Measurements from ENCODE around the gene RSPH3. TPM values are rescaled to one million over a fixed set of nuclear protein-coding genes. Genes with fewer than 3 reads are reported as not detected.
A peak's percentile ranks its signal among the peaks of the same experiment; 100 is the strongest.

The RSPH3 gene
- total RNA-seq, 1 experiment from 2014 or later: 24.7 TPM

GRCh38 chr6:159042826-159043181 is 42.8 kb upstream of the RSPH3 start:
- Histone ChIP-seq H3K4me2 (ENCODE audit: low read length) (peak overlapping the region; percentile 60), H3K4me3 (replicated peaks in 1 of 2; ENCODE audit: low read depth in 1 of 2, low read length in 2 of 2) (no peak overlapping the region), H3K9me3 (ENCODE audit: control insufficient read depth in 1 of 2, insufficient read depth in 1 of 2, low read depth in 1 of 2, low read length in 2 of 2) (no peaks in the 10 kb centered on the region), H3K27me3 (ENCODE audit: insufficient read depth, low read length) (no peaks in the 10 kb centered on the region), H4K20me1 (ENCODE audit: insufficient read depth) (no peaks in the 10 kb centered on the region), H3K9me2 (ENCODE audit: insufficient read depth) (no peaks in the 10 kb centered on the region), H3K36me3 (ENCODE audit: control insufficient read depth in 1 of 2, insufficient read depth in 2 of 2, low read length in 2 of 2) (no peaks in the 10 kb centered on the region), H3K9ac (ENCODE audit: low read length) (no peak overlapping the region), H3K27ac (ENCODE audit: low read depth, low read length) (no peak overlapping the region), H3K4me1 (ENCODE audit: control insufficient read depth in 1 of 2, insufficient read depth in 2 of 2, low read length in 2 of 2) (peaks cover 0 to 11% of the 10 kb centered on the region in 2 experiments; a peak in 2 of 4 replicates), H3K79me2 (ENCODE audit: insufficient read depth, low read length) (no peaks in the 10 kb centered on the region), H2AFZ (ENCODE audit: low read depth, low read length, poor library complexity, severe bottlenecking) (peak overlapping the region; percentile 36)
- RAD21 ChIA-PET (ENCODE audit: low non-redundant PET in 1 of 2, low total read pairs in 2 of 2, uncharacterized antibody in 2 of 2, unreplicated experiment in 2 of 2): interaction anchor here in 1 of 2 experiments (1.0 kb wide), 1 partner anchor 92 kb away, joined by 3 read pairs; no protein-coding TSS in a partner anchor
- POLR2A ChIA-PET: interaction anchor here (1.6 to 1.9 kb wide), 2 partner anchors 67 to 92 kb away, joined by 4 to 5 read pairs; no protein-coding TSS in a partner anchor
- ATAC-seq (no peak), DNase-seq (ENCODE audit: low read depth, low spot score) (no peak)
- intact Hi-C loops (cut with micrococcal nuclease): loop anchor here (1.0 kb wide), 2 partner anchors 61 to 91 kb away; no protein-coding TSS in a partner anchor
- no peak for TF ChIP-seq MAX (IDR thresholded peaks at IDR 0.05)
- no peak for TF ChIP-seq SIN3A (IDR thresholded peaks at IDR 0.05; ENCODE audit: low read depth)
- TF ChIP-seq YY1 (IDR thresholded peaks at IDR 0.05; ENCODE audit: extremely low read depth, insufficient replicate concordance, low read depth, low read length): no peak
- no peak for TF ChIP-seq ZNF274 (IDR thresholded peaks at IDR 0.05; ENCODE audit: low read depth, low read length)
- no peak for TF ChIP-seq ZBTB33 (IDR thresholded peaks at IDR 0.05; ENCODE audit: extremely low read depth, insufficient replicate concordance, low read length)
- TF ChIP-seq POLR2A (IDR thresholded peaks at IDR 0.05; ENCODE audit: borderline replicate concordance, extremely low read depth, insufficient read depth, insufficient read length): no peak
- no peak for TF ChIP-seq CTCF (IDR thresholded peaks at IDR 0.05 in 2 of 3, conservative IDR thresholded peaks at IDR 0.05 in 1 of 3; ENCODE audit: borderline replicate concordance in 1 of 3, insufficient read depth in 1 of 3, low read depth in 2 of 3, low read length in 2 of 3)
- TF ChIP-seq TCF7L2 (IDR thresholded peaks at IDR 0.05; ENCODE audit: borderline replicate concordance, extremely low read depth, insufficient read depth, insufficient read length): no peak
- no peak for TF ChIP-seq EGR1 (IDR thresholded peaks at IDR 0.05; ENCODE audit: low read depth)
- TF ChIP-seq EZH2phosphoT487 (IDR thresholded peaks at IDR 0.05; ENCODE audit: borderline replicate concordance): no peak
- TF ChIP-seq FOSL1 (IDR thresholded peaks at IDR 0.05; ENCODE audit: low read depth): no peak
- no peak for TF ChIP-seq SRF (IDR thresholded peaks at IDR 0.05; ENCODE audit: low read depth)
- TF ChIP-seq ATF3 (IDR thresholded peaks at IDR 0.05): no peak
- CTCF ChIA-PET: interaction anchor here (0.8 to 2.3 kb wide), 13 partner anchors 9 to 829 kb away, joined by 3 to 24 read pairs (median 6); no protein-coding TSS in a partner anchor
- BruUV-seq (replicated peaks): no TSS peak

All from HCT116 (cell line).